Ishikawa (cell line): ENCODE results near the gene ZNF365.

ENCODE experiments used
- CEBPB ChIP-seq: IDR thresholded peaks from 2 replicates; pipeline ENCODE4 v1.6.1; 2012
- CREB1 ChIP-seq: IDR thresholded peaks from 2 replicates; pipeline ENCODE4 v1.6.1; 2012; ENCODE audit warnings: low read depth
- EGR1 ChIP-seq: IDR thresholded peaks from 2 replicates; pipeline ENCODE4 v1.6.1; 2012
- EP300 ChIP-seq: IDR thresholded peaks from 2 replicates; pipeline ENCODE4 v1.6.1; 2012; ENCODE audit warnings: borderline replicate concordance
- FOXM1 ChIP-seq: IDR thresholded peaks from 2 replicates; pipeline ENCODE4 v1.6.1; 2012; ENCODE audit warnings: low read depth, borderline replicate concordance
- RAD21 ChIP-seq: IDR thresholded peaks from 2 replicates; pipeline ENCODE4 v1.6.1; 2012; ENCODE audit warnings: low read depth
- TAF1 ChIP-seq: IDR thresholded peaks from 2 replicates; pipeline ENCODE4 v1.6.1; 2012; ENCODE audit warnings: low read depth, mild to moderate bottlenecking
- TCF12 ChIP-seq: IDR thresholded peaks from 2 replicates; pipeline ENCODE4 v1.6.1; 2012; ENCODE audit warnings: low read depth
- TEAD4 ChIP-seq: IDR thresholded peaks from 2 replicates; pipeline ENCODE4 v1.6.1; 2012
- YY1 ChIP-seq: IDR thresholded peaks from 2 replicates; pipeline ENCODE4 v1.6.1; 2012; ENCODE audit warnings: low read depth
- ZBTB7A ChIP-seq: IDR thresholded peaks from 2 replicates; pipeline ENCODE4 v1.6.1; 2012; ENCODE audit warnings: low read depth
- TF ChIP-seq, protein P1 (sequence below): IDR thresholded peaks from 2 replicates; pipeline ENCODE4 v1.6.1; 2012
- TF ChIP-seq, protein P2 (sequence below): IDR thresholded peaks from 2 replicates; pipeline ENCODE4 v1.6.1; 2012
- TF ChIP-seq, protein P3 (sequence below): IDR thresholded peaks from 2 replicates; pipeline ENCODE4 v1.6.1; 2012; ENCODE audit warnings: low read depth, mild to moderate bottlenecking

Gene ZNF365

DNA sequence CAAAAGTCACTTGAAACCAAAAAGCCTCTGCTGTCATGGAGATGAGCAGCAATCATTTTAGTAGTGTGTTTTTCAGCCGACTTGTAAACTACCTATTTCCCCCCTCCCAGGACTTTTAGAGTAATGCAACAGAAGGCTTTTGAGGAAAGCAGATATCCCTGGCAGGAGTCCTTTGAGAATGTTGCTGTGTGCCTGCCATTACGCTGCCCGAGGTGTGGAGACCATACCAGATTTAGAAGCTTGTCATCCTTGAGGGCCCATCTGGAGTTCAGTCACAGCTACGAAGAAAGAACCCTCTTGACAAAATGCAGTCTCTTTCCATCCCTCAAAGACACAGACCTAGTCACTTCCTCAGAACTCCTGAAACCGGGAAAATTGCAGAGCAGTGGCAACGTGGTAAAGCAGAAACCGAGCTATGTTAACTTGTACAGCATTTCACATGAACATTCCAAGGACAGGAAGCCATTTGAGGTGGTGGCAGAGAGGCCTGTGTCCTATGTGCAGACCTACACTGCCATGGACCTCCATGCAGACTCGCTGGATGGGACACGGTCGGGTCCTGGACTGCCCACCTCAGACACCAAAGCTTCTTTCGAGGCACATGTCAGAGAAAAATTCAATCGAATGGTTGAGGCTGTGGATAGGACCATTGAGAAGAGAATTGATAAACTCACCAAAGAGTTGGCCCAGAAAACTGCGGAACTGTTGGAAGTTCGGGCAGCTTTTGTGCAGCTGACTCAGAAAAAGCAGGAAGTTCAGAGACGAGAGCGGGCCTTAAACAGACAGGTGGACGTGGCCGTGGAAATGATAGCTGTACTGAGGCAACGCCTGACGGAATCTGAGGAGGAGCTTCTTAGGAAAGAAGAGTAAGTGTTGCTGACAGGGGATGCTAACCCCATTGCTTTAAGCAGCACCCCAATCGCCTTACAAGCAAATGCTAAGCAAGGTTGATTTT is 2.2 kb downstream of the ZNF365 start:
- no peak for TF ChIP-seq CREB1
- TF ChIP-seq, protein P1, sequence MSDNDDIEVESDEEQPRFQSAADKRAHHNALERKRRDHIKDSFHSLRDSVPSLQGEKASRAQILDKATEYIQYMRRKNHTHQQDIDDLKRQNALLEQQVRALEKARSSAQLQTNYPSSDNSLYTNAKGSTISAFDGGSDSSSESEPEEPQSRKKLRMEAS: no peak
- no peak for TF ChIP-seq EP300
- no peak for TF ChIP-seq FOXM1
- TF ChIP-seq ZBTB7A: no peak
- no peak for TF ChIP-seq CEBPB
- TF ChIP-seq TCF12: no peak
- no peak for TF ChIP-seq EGR1

DNA sequence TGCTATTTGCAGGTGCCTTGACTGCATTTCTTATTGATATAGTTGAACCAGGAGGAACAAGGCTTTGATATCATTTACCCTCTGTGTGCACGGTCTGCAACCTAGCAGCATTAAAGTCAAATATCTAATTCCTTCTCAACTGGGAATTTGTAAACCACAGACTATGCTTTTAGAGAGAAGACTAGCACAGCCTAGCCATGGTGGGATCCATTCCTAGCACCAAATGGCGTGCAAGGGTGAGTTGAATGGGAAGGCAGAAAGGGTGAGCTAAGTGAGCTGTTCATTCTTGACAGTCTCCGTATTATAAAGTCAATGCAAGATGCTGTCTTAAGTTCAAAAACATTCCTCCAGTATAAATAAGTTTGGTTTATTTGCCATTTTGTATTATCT is 2.9 kb downstream of the ZNF365 start:
- TF ChIP-seq TCF12 (no peak), CEBPB (no peak), EP300 (no peak), ZBTB7A (no peak)
- TF ChIP-seq, protein P2, sequence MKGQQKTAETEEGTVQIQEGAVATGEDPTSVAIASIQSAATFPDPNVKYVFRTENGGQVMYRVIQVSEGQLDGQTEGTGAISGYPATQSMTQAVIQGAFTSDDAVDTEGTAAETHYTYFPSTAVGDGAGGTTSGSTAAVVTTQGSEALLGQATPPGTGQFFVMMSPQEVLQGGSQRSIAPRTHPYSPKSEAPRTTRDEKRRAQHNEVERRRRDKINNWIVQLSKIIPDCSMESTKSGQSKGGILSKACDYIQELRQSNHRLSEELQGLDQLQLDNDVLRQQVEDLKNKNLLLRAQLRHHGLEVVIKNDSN: no peak

DNA sequence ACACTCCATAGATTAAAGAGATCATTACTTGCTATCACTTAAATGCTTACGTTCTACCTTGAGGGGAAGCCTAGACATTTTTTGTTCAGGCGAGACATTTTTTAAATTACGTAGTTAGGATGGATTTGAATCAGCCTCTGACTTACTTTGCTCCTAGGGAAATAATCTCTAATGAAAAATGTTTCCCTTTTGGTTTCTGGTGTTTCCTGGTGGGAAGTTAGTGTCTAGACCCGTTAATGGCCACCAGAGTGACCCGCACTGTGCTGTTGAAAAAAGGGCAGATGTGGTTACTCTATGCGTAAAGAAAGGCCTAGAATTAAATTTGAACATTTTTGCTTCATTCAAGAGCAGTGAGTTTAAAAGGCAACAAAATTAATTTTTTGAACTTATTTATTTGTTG is 3.8 kb downstream of the ZNF365 start:
- no peak for TF ChIP-seq TAF1
- TF ChIP-seq, protein P2: no peak
- TF ChIP-seq, protein P1: no peak
- TF ChIP-seq FOXM1: no peak
- TF ChIP-seq, protein P3, sequence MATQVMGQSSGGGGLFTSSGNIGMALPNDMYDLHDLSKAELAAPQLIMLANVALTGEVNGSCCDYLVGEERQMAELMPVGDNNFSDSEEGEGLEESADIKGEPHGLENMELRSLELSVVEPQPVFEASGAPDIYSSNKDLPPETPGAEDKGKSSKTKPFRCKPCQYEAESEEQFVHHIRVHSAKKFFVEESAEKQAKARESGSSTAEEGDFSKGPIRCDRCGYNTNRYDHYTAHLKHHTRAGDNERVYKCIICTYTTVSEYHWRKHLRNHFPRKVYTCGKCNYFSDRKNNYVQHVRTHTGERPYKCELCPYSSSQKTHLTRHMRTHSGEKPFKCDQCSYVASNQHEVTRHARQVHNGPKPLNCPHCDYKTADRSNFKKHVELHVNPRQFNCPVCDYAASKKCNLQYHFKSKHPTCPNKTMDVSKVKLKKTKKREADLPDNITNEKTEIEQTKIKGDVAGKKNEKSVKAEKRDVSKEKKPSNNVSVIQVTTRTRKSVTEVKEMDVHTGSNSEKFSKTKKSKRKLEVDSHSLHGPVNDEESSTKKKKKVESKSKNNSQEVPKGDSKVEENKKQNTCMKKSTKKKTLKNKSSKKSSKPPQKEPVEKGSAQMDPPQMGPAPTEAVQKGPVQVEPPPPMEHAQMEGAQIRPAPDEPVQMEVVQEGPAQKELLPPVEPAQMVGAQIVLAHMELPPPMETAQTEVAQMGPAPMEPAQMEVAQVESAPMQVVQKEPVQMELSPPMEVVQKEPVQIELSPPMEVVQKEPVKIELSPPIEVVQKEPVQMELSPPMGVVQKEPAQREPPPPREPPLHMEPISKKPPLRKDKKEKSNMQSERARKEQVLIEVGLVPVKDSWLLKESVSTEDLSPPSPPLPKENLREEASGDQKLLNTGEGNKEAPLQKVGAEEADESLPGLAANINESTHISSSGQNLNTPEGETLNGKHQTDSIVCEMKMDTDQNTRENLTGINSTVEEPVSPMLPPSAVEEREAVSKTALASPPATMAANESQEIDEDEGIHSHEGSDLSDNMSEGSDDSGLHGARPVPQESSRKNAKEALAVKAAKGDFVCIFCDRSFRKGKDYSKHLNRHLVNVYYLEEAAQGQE: no peak
- TF ChIP-seq TCF12: no peak
- TF ChIP-seq CEBPB: no peak
- no peak for TF ChIP-seq EGR1
- no peak for TF ChIP-seq YY1
- TF ChIP-seq TEAD4: no peak
- no peak for TF ChIP-seq RAD21

DNA sequence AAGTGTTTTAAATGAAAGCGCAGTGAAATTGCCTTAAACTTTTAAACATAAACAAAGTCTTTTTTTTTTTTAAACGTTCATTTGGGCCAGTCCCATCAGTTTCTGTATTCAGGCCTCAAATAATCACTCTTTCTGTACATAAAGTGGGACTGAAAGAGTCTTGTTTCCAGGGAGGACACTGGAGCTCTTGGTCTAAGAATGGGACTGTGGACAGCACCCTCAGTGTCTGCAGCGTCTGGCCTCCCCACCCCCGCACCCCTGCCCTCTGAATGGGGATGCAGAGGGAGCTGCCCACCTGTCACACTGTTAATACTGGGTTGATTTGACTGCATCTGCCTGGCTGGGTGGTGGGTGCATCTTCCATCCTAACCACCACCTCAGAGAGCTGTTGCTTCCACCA is 5.2 kb downstream of the ZNF365 start:
- no peak for TF ChIP-seq TCF12

DNA sequence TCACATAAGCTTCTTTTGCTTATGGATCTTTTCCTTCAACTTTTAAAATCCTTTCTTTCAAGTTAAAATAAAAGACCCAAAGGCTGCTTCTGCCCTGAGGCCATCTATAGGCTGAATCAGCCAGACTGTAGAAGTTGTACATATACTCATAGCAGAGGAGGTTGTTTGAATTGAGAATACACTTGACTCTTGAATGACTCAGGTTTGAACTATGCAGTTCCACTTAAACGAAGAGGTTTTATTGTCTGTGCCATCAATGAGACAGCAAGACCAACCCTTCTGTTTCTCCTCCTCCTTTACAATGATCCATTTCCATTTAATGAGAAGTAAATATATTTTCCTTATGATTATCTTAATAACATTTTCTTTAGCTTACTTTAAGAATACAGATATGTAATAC is 5.8 kb downstream of the ZNF365 start:
- TF ChIP-seq, protein P3: no peak
- no peak for TF ChIP-seq TAF1
- no peak for TF ChIP-seq ZBTB7A

DNA sequence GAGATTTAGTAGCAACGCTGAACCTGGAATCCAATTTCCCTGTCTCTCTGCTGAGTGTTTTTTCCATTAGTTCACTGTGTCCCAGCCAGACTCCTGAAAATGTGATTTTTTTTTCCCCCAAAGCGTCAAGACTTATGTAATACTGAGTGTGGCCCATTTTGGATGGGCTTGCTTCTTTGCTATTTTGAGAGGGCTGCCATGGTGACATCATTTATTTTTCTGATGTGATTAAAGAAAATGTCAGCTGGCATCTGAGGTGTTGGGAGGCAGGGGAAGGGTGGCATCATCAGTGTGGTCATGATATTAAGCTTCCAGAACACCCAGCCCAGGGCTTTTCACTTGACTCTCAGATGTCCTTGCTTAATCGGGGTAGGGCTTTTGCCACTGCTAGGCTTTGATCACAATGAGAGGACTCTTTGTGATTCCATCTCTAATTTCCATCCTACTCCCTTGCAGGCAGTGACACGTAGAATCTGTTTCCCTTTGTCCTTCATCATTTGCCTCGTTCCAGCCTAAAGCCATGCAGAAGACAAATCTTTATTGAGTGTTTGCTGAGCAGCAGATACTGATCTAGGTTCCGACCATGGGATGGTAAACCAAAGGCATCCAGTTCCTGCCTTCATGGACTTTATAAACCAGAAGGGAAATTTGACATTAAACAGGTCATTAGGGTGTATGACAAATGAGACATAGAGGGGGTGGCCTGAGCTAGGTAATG is 7.4 kb downstream of the ZNF365 start:
- TF ChIP-seq FOXM1: no peak
- no peak for TF ChIP-seq CEBPB
- TF ChIP-seq, protein P1: no peak
- no peak for TF ChIP-seq TCF12
- TF ChIP-seq, protein P2: no peak
- no peak for TF ChIP-seq CREB1
- no peak for TF ChIP-seq EP300
- no peak for TF ChIP-seq TEAD4
- TF ChIP-seq RAD21: no peak
- no peak for TF ChIP-seq EGR1
- TF ChIP-seq, protein P3: no peak
